Hepatocyte (in vitro differentiated cells): ENCODE results near the gene KRCC1. TPM values are rescaled to one million over a fixed set of nuclear protein-coding genes. Genes with fewer than 3 reads are reported as not detected.

Experiments
- DNase-seq: peaks from one replicate; pipeline ENCODE4 v3.0.0-alpha.2; 2016; ENCODE audit warnings: low spot score
- H2AFZ ChIP-seq: fragments of 200-600 bp; sonication (generic); 2 replicates; pipeline ENCODE4 v1.6.0; 2016; ENCODE audit warnings: antibody characterized with exemption, mild to moderate bottlenecking
- H3K27ac ChIP-seq: fragments of 200-600 bp; sonication (generic); 2 replicates; pipeline ENCODE4 v1.5.1; 2016; ENCODE audit warnings: mild to moderate bottlenecking
- H3K27me3 ChIP-seq: fragments of 200-600 bp; sonication (generic); 2 replicates; pipeline ENCODE4 v1.6.1; 2016
- H3K36me3 ChIP-seq: fragments of 200-600 bp; sonication (generic); replicated peaks from 2 replicates; pipeline ENCODE4 v1.5.1; 2016; ENCODE audit warnings: low read depth; ENCODE audit not compliant: insufficient read depth
- H3K4me1 ChIP-seq: fragments of 200-600 bp; sonication (generic); 2 replicates; pipeline ENCODE4 v1.5.1; 2016; ENCODE audit warnings: mild to moderate bottlenecking, moderate library complexity; ENCODE audit not compliant: insufficient read depth
- H3K4me2 ChIP-seq: fragments of 200-600 bp; sonication (generic); 2 replicates; pipeline ENCODE4 v1.6.0; 2016
- H3K4me3 ChIP-seq: fragments of 200-600 bp; sonication (generic); 2 replicates; pipeline ENCODE4 v1.5.1; 2016; ENCODE audit warnings: mild to moderate bottlenecking
- H3K79me2 ChIP-seq: fragments of 200-600 bp; sonication (generic); 2 replicates; pipeline ENCODE4 v1.6.0; 2017; ENCODE audit warnings: mild to moderate bottlenecking
- H3K9me2 ChIP-seq: fragments of 200-600 bp; sonication (generic); replicated peaks from 2 replicates; pipeline ENCODE4 v1.6.0; 2017; ENCODE audit warnings: mild to moderate bottlenecking; ENCODE audit not compliant: insufficient read depth
- H3K9me3 ChIP-seq: fragments of 200-600 bp; sonication (generic); 2 replicates; pipeline ENCODE4 v1.5.1; 2016; ENCODE audit warnings: low read depth, mild to moderate bottlenecking
- H4K20me1 ChIP-seq: fragments of 200-600 bp; sonication (generic); 2 replicates; pipeline ENCODE4 v1.6.0; 2016; ENCODE audit warnings: mild to moderate bottlenecking; ENCODE audit not compliant: insufficient read depth, poor library complexity, severe bottlenecking
- CTCF ChIP-seq: fragments of 200-600 bp; sonication (generic); IDR thresholded peaks from 2 replicates; pipeline ENCODE4 v1.5.1; 2016; ENCODE audit warnings: antibody characterized with exemption, mild to moderate bottlenecking; ENCODE audit not compliant: poor library complexity
- EZH2 ChIP-seq: fragments of 200-600 bp; sonication (generic); IDR thresholded peaks from 2 replicates; pipeline ENCODE4 v1.6.1; 2016; ENCODE audit warnings: antibody characterized with exemption, mild to moderate bottlenecking, borderline replicate concordance
- EZH2phosphoT487 ChIP-seq: fragments of 200-600 bp; sonication (generic); IDR thresholded peaks from one replicate; pipeline ENCODE4 v1.6.1; 2018; ENCODE audit warnings: antibody characterized with exemption, mild to moderate bottlenecking, low read depth, moderate library complexity; ENCODE audit not compliant: unreplicated experiment, severe bottlenecking
- WGBS: methylation state at CpG from one replicate; pipeline ENCODE4 v1.1.6; 2016; ENCODE audit warnings: low lambda C conversion rate; ENCODE audit errors: missing lambda C conversion rate; 5-methylcytosine and 5-hydroxymethylcytosine counted together
- polyA plus RNA-seq: library from polyadenylated mRNA; unstranded; fragments of >200 nt; fragmentation: Nextera tagmentation; extraction: Ambion mirVana; gene quantifications from 2 replicates; pipeline ENCODE4 v1.2.1, GENCODE V29; 2016
- total RNA-seq: library from RNA; depleted of rRNA; stranded (reverse); fragments of >200 nt; gene quantifications from 2 replicates; pipeline ENCODE4 v1.2.3, GENCODE V29; 2014

KRCC1 gene
- total and polyA plus RNA-seq, 2 experiments from 2014 or later: 18.3 to 30.9 TPM

- TF ChIP-seq EZH2 (no peak), CTCF (no peak), EZH2phosphoT487 (no peak)
- Histone ChIP-seq H3K4me2 (no peak overlapping the region), H2AFZ (no peak overlapping the region), H3K9me2 (no peaks in the 10 kb centered on the region), H3K27me3 (no peaks in the 10 kb centered on the region), H3K27ac (no peak overlapping the region), H3K79me2 (no peaks in the 10 kb centered on the region), H3K4me3 (no peak overlapping the region), H3K36me3 (no peaks in the 10 kb centered on the region), H4K20me1 (no peaks in the 10 kb centered on the region), H3K4me1 (no peaks in the 10 kb centered on the region), H3K9me3 (no peaks in the 10 kb centered on the region)
- no peak for DNase-seq
- WGBS: 78% methylated on average over 8 of the region's 8 CpGs
Measured at GRCh38 chr2:88090446-88091283, 35.1 kb upstream of the KRCC1 start.

- H3K4me3 ChIP-seq: no peak overlapping the region
- TF ChIP-seq CTCF (no peak), EZH2phosphoT487 (no peak)
Measured at GRCh38 chr2:88088999-88089398, 33.4 kb upstream of the KRCC1 start.

GRCh38 chr2:88087763-88088162 is 32.2 kb upstream of the KRCC1 start:
- TF ChIP-seq EZH2phosphoT487 (no peak), CTCF (no peak), EZH2 (no peak)
- Histone ChIP-seq H3K9me2 (no peaks in the 10 kb centered on the region), H2AFZ (no peak overlapping the region), H3K27me3 (no peaks in the 10 kb centered on the region), H3K36me3 (no peaks in the 10 kb centered on the region), H3K79me2 (no peaks in the 10 kb centered on the region), H4K20me1 (no peaks in the 10 kb centered on the region), H3K4me3 (no peak overlapping the region), H3K27ac (no peak overlapping the region), H3K9me3 (no peaks in the 10 kb centered on the region), H3K4me2 (no peak overlapping the region), H3K4me1 (no peaks in the 10 kb centered on the region)
- 91% methylated on average over 17 of the region's 17 CpGs for WGBS
- no peak for DNase-seq

More at GRCh38 chr2:88088999-88089398, 33.4 kb upstream of the KRCC1 start:
- no peak overlapping the region for H2AFZ ChIP-seq
- H3K4me2 ChIP-seq: no peak overlapping the region
- no peaks in the 10 kb centered on the region for H3K9me3 ChIP-seq
- DNase-seq: no peak
- no peaks in the 10 kb centered on the region for H3K4me1 ChIP-seq
- no peaks in the 10 kb centered on the region for H3K36me3 ChIP-seq
- WGBS: 98% methylated on average over 2 of the region's 2 CpGs
- H4K20me1 ChIP-seq: no peaks in the 10 kb centered on the region
- H3K79me2 ChIP-seq: no peaks in the 10 kb centered on the region
- H3K27ac ChIP-seq: no peak overlapping the region
- H3K27me3 ChIP-seq: no peaks in the 10 kb centered on the region
- no peaks in the 10 kb centered on the region for H3K9me2 ChIP-seq
